Type B pancreatic cell (in vitro differentiated cells): ENCODE results near the gene USH1C. TPM values are rescaled to one million over a fixed set of nuclear protein-coding genes. Genes with fewer than 3 reads are reported as not detected.

Experiments
- DNase-seq: peaks from one replicate; pipeline ENCODE4 v3.0.0; 2021; ENCODE audit warnings: mixed read lengths; ENCODE audit not compliant: unreplicated experiment; ENCODE audit errors: extremely low spot score
- H3K27ac Mint-ChIP-seq: 2 replicates; pipeline ENCODE4 v1.8.0; 2021; ENCODE audit warnings: mild to moderate bottlenecking, mixed read lengths
- H3K27me3 Mint-ChIP-seq: 2 replicates; pipeline ENCODE4 v1.8.0; 2021; ENCODE audit warnings: mixed read lengths
- H3K36me3 Mint-ChIP-seq: 2 replicates; pipeline ENCODE4 v1.8.0; 2021; ENCODE audit warnings: mixed read lengths
- H3K4me1 Mint-ChIP-seq: one replicate; pipeline ENCODE4 v1.8.0; 2021; ENCODE audit warnings: mixed read lengths; ENCODE audit not compliant: unreplicated experiment
- H3K4me3 Mint-ChIP-seq: 2 replicates; pipeline ENCODE4 v1.8.0; 2021; ENCODE audit warnings: mild to moderate bottlenecking, mixed read lengths
- H3K9me3 Mint-ChIP-seq: 2 replicates; pipeline ENCODE4 v1.8.0; 2021; ENCODE audit warnings: mixed read lengths
- CTCF ChIP-seq: fragments of 200-600 bp; sonication (generic); conservative IDR thresholded peaks from 2 replicates; pipeline ENCODE4 v1.5.0; 2021; ENCODE audit warnings: antibody characterized with exemption, mild to moderate bottlenecking
- total RNA-seq: library from RNA; stranded (reverse); gene quantifications from 2 replicates; pipeline ENCODE4 v1.2.1, GENCODE V29; 2021; ENCODE audit warnings: low replicate concordance

Gene USH1C
- total RNA-seq, 1 donor from 2014 or later = 21.8 TPM

DNA sequence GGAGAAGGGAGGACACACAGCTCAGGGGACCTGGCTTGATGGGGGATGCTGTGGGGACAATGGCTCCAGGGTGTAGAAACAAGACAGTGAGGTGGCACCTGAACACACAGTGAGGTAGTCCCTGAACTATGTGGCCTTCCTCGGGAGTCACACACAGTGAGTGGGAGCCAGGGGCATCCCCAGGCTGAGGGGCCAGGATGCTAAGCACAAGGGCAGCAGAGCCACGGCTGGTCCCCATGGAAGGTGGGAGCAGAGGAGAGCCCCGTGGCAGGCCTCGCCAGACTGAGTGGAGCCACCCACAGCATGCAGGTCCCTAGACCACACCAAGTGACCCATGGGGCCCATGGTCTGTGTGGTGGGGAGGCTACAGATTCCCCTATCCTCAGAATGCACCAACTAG lies 41.6 kb downstream of the USH1C start:
- no peak for TF ChIP-seq CTCF
- no peaks in the 10 kb centered on the region for H3K36me3 Mint-ChIP-seq
- no peaks in the 10 kb centered on the region for H3K9me3 Mint-ChIP-seq

DNA sequence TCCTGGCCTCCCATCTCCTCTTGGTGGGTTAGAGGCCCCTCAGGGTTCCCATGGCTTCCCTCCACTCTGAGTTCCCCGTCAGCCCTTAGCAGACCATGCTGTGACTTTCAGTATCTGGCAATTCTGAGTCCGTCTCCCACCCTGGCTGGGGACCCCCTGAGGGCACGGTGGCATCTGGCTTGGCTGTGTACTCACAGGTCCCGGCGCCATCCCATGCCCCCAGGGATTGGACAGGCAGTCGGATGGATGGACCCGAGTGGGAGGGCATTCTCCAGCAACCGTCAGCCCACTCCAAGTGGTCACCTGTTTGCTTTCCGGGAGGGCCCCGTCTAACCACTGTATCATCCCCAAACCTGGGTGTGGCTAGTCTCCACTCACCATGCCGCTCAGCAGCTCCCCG lies 43.5 kb downstream of the USH1C start:
- peaks cover 6% of the 10 kb centered on the region for H3K4me1 Mint-ChIP-seq
- TF ChIP-seq CTCF = no peak

More for the DNA sequence above, 41.6 kb downstream of the USH1C start:
- H3K4me3 Mint-ChIP-seq = no peak overlapping the region
- DNase-seq = no peak
- H3K4me1 Mint-ChIP-seq = peaks cover 6% of the 10 kb centered on the region
- no peak overlapping the region for H3K27ac Mint-ChIP-seq
- peaks cover 13% of the 10 kb centered on the region for H3K27me3 Mint-ChIP-seq

DNA sequence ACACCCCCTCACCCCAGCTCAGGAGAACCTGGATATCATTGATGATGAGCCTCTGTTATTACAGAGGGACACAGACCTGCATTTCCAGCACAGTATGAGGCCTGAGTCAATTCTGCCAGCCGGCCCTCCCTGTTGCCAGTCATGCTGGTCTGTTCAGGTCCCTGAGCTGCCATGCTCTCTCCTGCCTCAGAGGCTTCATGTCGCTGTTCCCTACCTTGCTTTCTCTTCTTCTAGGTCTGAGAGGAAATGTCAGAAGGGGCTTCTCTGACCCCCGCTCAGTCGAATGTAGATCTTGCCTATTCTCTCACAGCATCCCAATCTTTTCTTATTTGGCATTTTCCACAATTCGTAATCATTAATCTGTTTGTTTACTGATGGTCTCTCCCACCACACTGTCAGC lies 45.7 kb downstream of the USH1C start:
- no peak overlapping the region for H3K27ac Mint-ChIP-seq
- H3K4me3 Mint-ChIP-seq = no peak overlapping the region
- no peaks in the 10 kb centered on the region for H3K36me3 Mint-ChIP-seq
- H3K27me3 Mint-ChIP-seq = peaks cover 16% of the 10 kb centered on the region
- no peaks in the 10 kb centered on the region for H3K9me3 Mint-ChIP-seq
- TF ChIP-seq CTCF = peak; percentile 64
- no peaks in the 10 kb centered on the region for H3K4me1 Mint-ChIP-seq
- no peak for DNase-seq

More for the DNA sequence above, 43.5 kb downstream of the USH1C start:
- Mint-ChIP-seq H3K27me3 (peaks cover 19% of the 10 kb centered on the region), H3K36me3 (no peaks in the 10 kb centered on the region), H3K4me3 (no peak overlapping the region), H3K27ac (no peak overlapping the region), H3K9me3 (no peaks in the 10 kb centered on the region)
- DNase-seq = no peak

GRCh38 chr11:17498058-17498457 lies 46.2 kb downstream of the USH1C start:
- no peak for DNase-seq
- H3K4me1 Mint-ChIP-seq = no peaks in the 10 kb centered on the region
- H3K4me3 Mint-ChIP-seq = no peak overlapping the region
- no peak overlapping the region for H3K27ac Mint-ChIP-seq
- TF ChIP-seq CTCF = no peak
- H3K27me3 Mint-ChIP-seq = peaks cover 16% of the 10 kb centered on the region
- no peaks in the 10 kb centered on the region for H3K36me3 Mint-ChIP-seq
- H3K9me3 Mint-ChIP-seq = no peaks in the 10 kb centered on the region

GRCh38 chr11:17496406-17496805 lies 47.8 kb downstream of the USH1C start:
- Mint-ChIP-seq H3K9me3 (no peaks in the 10 kb centered on the region), H3K4me3 (no peak overlapping the region), H3K36me3 (no peaks in the 10 kb centered on the region), H3K27me3 (peaks cover 16% of the 10 kb centered on the region), H3K27ac (no peak overlapping the region), H3K4me1 (no peaks in the 10 kb centered on the region)
- TF ChIP-seq CTCF = no peak
- DNase-seq = no peak

GRCh38 chr11:17494019-17494418 lies 50.2 kb downstream of the USH1C start:
- no peaks in the 10 kb centered on the region for H3K4me1 Mint-ChIP-seq
- no peaks in the 10 kb centered on the region for H3K9me3 Mint-ChIP-seq
- peaks cover 27% of the 10 kb centered on the region for H3K27me3 Mint-ChIP-seq
- no peak overlapping the region for H3K4me3 Mint-ChIP-seq
- H3K36me3 Mint-ChIP-seq = no peaks in the 10 kb centered on the region
- no peak for DNase-seq
- H3K27ac Mint-ChIP-seq = no peak overlapping the region
- no peak for TF ChIP-seq CTCF
